ENCODE data around the gene GOLGA3.
"Not testable (repeated sequence)": the region's sequence is repeated elsewhere in the genome, so short reads cannot be mapped to it uniquely, and the experiment has no call there.

Gene GOLGA3

DNA sequence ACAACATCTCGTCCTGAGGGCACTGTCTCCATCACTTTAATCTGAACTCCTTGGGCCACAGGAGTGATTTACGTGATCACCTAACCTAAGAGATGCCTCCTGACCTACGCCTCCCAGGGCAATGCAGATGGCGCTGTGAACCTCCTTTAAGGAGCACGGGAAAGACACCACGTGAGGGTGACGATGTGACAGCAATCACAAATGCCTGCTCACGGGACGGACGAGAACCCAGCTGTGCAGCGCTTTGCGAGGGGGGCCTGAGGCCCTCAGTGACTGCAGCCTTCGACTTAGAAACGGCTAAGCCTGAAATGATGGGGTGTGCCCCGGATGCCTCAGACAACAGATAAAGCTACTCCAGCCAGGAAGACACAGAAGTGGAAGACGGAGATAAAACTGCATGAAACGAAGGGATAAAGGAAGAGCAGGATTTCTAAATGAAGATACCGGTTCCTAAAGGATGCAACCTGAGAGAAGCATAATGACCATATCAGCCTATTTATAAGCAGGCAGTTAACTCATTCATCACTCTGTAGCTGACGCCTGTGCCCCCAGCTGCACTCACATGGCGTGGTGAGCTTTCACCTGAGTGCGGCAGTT lies 13.9 kb upstream of the GOLGA3 start:
- no peak for DNase-seq (ENCODE audit: low spot score)

DNA sequence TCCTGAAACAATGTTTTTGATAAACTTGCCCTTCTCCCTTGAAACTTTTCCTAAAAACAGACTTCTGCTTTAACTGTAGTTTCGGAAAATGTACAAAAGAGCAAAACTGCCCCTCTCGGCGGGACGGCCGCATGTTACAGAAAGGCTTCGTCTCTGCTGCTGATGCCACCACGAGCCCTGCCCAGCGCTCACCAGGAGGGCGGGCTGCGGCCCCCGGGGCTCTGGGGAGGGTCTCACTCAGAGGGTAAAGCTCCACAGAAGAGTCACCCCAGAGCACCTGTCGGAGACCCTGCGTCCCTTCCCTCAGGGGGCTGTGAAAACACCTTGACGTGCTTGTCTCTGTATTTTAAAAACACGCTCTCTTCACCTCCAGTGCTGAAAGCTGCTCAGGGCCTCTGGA lies 12.5 kb upstream of the GOLGA3 start:
- DNase-seq (ENCODE audit: low spot score) = no peak

DNA sequence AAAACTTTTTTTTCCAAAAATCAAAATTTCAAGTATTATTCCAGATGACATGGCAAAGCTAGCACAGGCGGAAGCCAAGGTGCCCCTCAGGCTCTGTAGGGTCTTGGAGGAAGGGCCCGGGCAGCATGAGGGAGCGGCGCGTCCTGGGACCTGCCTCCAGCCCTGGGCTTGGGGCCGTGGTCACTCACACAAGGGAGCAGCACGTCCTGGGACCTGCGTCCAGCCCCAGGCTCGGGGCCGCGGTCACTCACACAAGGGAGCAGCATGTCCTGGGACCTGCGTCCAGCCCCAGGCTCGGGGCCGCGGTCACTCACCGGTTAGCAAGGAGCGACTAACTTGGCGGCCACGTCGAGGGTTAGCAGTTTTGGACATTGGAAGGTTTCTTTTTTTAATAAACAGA lies 11.9 kb upstream of the GOLGA3 start:
- DNase-seq (ENCODE audit: low spot score) = no peak

DNA sequence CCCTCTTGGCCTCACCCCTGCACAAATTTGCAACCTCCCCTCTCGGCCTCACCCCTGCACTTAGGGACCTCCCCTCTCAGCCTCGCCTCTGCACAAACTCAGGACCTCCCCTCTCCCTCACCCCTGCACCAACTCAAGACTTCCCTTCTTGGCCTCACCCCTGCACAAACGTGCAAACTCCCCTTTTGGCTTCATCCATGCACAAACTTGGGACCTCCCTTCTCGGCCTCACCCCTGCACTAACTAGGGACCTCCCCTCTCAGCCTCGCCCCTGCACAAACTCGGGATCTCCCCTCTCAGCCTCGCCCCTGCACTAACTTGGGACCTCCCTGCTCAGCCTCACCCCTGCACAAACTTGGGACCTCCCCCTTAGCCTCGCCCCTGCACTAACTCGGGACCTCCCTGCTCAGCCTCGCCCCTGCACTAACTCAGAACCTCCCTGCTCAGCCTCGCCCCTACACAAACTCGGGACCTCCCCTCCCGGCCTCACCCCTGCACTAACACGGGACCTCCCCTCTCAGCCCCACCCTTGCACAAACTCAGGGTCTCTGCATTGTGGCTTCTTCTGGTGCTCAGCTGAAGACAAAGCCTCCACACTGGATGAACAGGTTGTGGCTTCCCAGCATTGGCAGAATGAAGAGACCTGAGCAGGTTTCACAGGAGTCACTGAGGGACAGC lies 11.0 kb upstream of the GOLGA3 start:
- DNase-seq (ENCODE audit: low spot score) = no peak

DNA sequence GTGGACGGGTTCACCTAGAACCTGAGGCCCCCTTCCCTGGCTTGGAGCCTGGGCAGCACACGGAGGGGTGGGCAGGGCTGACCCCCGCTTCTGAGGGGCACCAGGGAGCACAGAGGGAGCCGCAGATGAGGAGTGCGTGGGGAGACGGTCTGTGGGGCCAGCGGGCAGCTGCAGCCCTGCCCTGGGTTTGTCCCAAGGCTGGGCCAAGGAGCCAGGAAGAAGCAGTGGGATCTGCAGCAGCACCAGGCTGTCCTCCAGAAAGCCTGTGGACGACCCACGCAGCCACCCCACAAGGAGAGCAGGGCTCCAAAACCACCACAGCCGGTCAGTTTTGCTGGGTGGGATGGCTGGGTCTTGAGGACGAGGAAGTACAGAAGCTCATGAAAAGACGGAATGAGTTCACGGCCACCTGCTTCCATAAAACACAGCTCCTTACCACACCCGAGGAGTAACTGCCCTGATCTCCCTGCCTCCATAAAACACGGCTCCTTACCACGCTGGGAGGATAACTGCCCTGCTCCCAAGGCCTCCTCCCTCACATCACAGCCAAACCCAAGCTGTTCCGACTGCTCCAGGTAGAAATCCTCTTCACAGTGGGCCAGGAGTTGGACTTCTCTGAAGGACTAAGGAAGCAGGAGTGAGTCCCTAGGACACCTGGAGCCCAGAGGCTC lies 9.9 kb upstream of the GOLGA3 start:
- no peak for DNase-seq (ENCODE audit: low spot score)

DNA sequence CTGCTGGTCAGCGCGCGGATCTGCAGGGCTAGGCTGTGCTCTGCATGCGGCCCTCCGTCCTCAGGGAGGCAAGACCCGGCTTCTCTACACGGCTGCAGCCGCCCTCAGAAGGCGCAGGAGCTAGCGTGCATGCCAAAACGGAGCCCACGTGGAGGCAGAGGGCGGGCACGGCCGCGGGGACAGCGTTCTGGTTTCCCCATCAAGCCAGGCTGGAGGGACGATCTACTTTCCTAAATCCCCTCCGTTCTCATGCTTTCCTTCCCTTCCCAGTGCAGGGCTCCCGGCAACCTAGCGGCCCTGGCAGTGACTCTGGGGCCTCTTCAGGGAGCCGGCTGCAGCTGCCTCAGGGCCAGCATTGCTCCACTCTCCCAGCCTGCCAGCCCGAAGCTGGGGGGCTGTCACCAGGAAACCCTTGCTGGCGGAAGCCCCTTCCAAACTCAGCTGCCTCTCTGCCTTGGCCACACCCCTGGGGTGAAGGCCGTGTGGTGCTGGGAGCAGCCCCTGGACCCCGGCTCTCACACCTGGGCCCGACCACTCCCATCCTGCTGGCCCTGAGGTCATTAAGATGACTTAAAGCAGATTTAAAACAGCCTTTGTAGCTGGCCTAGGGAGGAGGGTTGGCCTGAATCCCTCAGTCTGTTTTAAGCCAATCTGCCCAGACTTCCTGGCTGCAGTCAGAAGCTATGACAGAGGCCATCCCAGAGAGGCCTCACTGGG lies 9.2 kb upstream of the GOLGA3 start:
- DNase-seq (ENCODE audit: low spot score) = no peak

DNA sequence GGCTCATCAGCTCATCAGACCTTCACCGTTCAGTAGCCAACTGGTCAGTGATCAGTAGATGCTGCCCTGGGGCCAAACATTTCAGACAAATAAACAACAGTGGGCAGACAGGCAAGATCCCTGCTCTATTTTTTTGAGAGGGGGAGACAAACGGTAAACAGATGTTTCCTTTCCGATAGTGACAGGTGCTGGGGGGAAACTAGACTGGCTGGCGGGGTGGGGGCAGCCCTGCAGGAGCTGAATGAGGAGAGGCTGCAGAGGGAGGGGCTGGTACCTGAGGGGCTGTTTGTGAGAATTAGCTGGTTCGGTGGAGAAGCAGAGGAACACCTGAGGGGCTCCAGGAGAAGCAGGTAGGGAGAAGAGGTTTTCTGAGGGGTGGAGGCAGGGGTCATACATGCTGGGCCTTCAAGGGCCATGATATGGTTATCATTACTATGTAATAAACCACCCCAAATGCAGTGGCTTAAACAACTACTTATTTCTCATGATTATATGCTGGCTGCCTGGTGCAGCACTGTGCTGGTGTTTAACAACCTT lies 8.2 kb upstream of the GOLGA3 start:
- DNase-seq (ENCODE audit: low spot score) = no peak

DNA sequence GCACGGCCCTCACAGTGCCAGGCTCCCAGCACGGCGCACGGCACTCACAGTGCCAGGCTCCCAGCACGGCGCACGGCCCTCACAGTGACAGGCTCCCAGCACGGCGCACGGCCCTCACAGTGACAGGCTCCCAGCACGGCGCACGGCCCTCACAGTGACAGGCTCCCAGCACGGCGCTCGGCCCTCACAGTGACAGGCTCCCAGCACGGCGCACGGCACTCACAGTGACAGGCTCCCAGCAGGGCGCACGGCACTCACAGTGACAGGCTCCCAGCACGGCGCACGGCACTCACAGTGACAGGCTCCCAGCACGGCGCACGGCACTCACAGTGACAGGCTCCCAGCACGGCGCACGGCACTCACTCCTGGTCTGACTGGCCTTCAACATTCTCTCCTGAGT lies 7.6 kb upstream of the GOLGA3 start:
- DNase-seq (ENCODE audit: low spot score) = not testable (repeated sequence)

DNA sequence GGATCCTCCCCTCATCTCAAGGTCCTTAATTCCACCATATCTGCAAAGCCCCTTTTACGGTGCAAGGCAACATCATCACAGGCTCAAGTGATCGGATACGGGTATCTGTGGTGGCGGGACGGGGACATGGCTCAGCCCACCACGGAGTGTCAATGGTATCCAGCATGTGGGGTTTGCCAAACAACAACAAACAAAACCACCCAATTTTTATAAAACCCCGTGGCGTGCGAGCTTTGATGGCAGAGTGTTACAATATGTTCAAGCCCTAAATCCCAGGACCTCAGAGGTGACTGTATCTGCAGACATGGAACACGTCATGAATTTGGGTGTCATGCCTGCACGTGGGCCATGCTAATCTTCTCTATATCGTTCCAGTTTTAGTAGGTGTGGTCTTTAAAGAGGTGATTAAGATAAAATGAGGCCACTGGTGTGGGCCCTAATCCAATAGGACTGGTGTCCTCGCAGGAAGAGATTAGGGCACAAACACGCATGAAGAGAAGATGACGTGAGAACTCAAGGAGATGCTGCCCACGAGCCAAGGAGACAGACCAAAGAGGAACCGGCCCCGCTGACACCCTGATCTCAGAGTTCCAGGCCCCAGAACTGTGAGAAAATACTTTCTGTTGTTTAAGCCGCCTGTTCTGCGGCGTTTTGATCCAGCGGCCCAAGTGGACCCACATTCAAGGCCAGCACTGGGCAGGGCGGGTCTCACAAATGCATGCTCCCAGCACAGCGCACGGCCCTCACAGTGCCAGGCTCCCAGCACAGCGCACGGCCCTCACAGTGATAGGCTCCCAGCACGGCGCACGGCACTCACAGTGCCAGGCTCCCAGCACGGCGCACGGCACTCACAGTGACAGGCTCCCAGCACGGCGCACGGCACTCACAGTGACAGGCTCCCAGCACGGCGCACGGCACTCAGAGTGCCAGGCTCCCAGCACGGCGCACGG lies 6.7 kb upstream of the GOLGA3 start:
- no peak for DNase-seq (ENCODE audit: low spot score)

DNA sequence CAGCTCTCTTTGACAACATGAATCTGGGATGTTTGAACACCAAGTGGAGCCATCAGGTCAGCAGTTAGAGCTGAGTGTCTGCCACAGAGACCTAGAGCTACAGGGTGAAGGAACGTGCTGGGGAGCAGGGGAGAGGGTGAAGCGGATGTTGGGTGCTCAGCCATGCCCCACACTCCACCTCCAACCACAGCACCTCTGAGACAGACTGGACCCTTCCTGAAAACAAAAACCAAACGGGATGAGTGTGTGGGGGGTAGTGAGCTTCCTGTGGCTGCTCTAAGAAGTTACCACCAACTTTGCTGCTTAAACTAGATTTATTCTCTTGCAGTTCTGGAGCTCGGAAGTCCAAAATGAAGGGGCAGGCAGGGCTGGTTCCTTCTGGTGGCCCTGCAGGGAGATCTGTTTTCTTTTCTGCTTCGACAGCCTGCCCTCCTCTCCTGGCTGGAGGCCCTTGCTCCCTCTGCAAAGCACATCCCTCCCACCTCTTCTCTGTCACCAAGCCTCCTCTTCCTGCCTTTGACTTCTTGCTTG lies 5.6 kb upstream of the GOLGA3 start:
- peak; percentile 13 for DNase-seq (ENCODE audit: low spot score)

DNA sequence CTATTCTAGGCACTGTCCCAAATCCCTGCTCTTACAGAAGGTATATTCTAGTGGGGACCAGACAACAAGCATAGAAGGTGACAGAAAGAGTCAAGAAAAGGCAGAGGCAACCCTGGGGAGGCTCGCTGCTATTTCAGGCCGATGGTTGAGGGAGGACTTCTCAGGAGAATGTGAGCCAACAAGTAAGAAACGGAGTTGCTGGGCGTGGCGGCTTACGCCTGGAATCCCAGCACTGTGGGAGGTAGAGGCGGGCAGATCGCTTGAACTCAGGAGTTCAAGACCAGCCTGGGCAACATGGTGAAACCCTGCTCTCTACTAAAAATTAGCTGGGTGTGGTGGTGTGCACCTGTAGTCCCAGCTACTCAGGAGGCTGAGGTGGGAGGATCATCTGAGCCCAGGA lies 4.7 kb upstream of the GOLGA3 start:
- DNase-seq (ENCODE audit: low spot score) = no peak

DNA sequence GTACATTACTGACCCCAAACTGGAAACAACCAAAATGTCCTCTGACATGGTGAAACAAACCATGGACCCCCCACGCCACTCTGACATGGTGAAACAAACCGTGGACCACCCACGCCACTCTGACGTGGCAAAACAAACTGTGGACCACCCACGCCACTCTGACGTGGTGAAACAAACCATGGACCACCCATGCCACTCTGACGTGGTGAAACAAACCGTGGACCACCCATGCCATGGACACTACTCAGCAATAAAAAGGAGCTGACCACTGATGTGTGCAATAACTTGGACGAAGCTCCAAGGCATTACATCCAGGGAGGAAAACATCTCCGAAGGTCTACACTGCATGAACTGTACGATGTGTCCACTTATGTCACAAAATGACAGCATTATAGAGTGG lies 3.1 kb upstream of the GOLGA3 start:
- DNase-seq (ENCODE audit: low spot score) = no peak

DNA sequence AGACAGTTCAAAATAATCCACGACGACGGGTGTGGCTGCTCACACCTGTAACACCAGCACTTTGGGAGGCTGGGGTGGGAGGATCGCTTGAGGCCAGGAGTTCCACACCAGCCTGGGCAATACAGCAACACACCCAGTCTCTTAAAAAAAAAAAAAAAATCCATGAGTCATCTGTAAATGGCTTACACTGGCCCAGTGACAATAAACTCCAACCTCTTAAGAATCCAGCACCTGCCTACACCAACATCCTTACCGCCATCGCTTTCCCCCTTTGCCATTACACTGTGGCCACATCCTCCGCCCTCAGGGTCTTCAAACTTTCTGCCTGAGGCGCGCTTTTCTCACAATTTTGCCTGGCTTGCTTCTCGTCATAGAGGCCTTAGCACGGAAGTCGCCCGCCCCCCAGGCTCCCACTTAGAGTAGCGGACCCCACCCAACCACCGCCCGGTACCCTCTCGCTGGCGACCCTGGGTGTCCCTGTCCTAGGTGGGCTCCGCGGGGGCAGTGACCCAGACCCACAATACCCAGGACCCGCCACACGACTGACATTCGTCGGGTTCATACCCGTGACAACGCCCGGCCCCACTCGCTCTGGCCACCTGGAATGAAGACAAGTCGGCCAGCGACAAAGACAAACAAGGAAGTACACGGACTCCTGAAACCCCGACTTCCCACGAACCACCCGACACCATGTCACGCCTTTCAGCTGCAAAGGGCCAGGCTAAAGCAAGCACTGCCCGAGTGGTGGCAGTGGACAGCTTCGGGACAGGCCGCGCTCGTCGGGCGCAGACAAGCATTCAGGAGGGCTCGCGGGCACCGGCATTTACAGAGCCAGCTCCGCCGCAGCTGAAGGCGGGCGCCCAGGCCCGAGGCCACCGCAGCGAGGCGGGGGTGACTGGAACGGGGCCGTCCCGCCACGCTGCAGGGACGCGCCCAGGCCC lies 636 bp downstream of the GOLGA3 start:
- peak; percentile 27 for DNase-seq (ENCODE audit: low spot score)

DNA sequence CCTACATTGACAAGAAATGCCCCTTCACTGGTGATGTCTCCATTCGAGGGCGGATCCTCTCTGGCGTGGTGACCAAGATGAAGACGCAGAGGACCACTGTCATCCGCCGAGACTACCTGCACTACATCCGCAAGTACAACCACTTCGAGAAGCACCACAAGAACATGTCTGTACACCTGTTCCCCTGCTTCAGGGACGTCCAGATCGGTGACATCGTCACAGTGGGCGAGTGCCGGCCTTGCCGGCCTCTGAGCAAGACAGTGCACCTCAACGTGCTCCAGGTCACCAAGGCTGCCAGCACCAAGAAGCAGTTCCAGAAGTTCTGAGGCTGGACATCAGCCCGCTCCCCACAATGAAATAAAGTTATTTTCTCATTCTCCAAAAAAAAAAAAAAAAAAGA lies 2.8 kb downstream of the GOLGA3 start:
- DNase-seq (ENCODE audit: low spot score) = no peak

DNA sequence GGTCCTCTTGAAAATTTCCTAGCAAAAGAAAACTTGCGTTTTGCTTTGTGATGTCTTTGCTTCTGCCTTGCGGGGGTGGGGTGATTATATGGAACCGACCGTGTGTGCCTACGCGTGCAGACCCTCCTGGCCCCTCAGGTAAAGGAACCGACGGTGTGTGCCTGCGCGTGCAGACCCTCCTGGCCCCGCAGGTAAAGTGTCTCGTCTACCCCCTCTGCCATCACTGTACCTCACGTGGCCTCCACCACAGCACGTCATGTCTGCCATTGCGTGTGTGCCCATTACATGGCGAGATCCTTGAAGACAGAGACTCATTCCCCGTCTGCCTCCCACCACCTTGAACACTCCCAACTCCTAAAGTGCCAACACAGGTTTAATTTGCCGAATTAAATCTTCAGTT lies 3.6 kb downstream of the GOLGA3 start:
- DNase-seq (ENCODE audit: low spot score) = no peak

DNA sequence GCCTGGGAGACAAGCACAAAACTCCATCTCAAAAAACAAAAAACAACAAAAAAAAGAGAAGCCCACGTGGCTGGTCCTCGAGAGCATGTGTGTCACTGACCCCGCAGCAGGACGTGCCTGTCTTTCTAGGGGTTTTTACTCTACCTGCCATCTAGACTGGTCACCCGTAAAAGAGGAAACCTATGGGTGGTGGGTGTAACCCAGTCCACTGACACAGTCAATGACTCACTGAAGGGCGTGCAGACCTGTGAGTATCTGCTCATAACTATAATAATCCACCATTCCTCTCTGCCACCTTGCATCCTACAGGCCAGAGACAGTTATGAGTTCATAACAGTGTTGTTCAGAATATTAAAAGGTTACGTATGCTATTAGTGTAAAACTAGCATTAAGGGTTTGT lies 4.6 kb downstream of the GOLGA3 start:
- DNase-seq (ENCODE audit: low spot score) = no peak

DNA sequence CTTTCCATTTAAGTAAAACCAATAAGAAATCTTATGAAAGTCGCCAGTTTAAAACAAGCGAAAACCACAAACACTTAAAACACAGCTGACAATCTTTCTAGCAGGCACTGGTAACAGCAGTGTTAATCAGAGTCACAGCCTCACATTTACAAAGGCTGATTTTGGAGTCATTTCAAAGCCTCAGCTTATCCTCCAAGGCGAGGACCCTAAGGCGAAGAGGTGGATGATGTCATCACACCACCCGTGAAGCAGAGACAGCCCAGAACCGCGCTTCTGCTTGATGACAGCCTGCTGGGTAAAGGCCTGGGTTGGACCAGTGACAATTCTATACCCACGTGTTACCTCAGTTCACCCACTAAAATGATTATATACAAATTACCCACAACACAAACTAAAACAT lies 10.1 kb downstream of the GOLGA3 start:
- peak; percentile 36 for DNase-seq (ENCODE audit: low spot score)

DNA sequence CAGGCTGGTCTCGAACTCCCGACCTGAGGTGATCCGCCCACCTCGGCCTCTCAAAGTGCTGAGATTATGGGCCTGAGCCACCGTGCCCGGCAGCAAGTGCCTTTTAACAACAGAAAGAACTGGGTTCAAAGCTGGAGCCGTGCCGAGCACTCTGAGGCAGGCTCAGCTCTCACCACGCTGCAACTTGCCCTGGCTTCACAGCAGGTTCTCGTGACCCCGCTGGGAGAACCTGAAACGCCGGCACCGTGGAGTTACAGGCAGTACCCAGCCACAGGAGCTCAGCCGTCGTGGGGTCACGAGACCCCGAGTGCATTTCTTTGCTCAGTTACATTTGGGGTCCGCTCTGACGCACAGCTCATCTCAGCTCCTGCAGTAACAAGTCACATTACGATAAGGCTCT lies 14.4 kb downstream of the GOLGA3 start:
- no peak for DNase-seq (ENCODE audit: low spot score)

DNA sequence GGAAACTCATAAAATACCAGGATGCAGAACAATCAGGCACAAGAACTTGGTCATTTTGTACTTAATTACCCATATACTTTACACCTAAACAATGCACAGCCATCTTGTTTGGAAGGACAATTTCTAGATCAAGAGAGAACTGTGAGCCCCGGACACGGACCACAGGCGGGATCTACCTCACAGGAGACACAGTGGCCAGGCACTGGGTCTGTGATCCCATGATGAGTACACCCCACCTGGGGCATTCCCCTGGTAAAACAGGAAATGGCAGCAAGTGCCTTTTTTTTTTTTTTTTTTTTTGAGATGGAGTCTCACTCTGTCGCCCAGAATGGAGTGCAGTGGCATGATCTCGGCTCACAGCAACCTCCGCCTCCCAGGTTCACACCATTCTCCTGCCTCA lies 15.2 kb downstream of the GOLGA3 start:
- DNase-seq (ENCODE audit: low spot score) = no peak

DNA sequence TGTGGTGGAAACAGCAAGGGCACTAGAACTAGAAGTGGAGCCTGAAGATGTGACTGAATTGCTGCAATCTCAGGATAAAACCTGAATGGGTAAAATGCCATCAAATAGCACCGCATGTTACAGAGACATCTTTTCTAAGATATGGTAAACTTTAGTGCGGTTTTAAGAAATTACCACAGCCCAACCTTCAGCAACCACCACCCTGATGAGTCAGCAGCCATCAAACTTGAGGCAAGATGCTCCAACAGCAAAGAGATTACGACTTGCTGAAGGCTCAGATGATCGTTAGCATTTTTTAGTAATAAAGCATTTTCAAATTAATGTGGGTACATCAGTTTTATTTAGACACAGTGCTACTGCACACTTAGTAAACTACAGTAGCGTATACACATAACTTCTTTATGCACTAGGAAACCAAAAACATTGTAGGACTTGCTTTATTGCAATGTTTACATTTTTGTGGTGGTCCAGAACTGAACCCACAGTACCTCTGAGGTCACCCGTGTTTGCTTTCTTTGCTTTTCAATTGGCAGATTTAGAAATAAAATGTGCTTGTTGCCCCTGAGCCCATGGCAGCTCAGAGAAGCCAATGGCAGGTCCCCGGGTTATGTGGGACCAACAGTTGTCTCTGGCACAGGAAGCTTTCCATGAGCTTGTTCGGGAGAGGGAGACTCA lies 15.9 kb downstream of the GOLGA3 start:
- DNase-seq (ENCODE audit: low spot score) = peak; percentile 46

Data from CD4-positive, alpha-beta T cell treated with Interleukin-2 at 100 ng/mL for 4 hours (primary cell).